Trophoblast cell (in vitro differentiated cells and primary cell): ENCODE results near the gene ADAMTS9.

ENCODE experiments used
- DNase-seq, 2 donors: peaks; one replicate each; pipeline ENCODE4 v3.0.0-alpha.2; 2016
- H2AFZ ChIP-seq: 2 replicates; pipeline ENCODE4 v1.6.1; 2013; ENCODE audit warnings: low read length, moderate library complexity, mild to moderate bottlenecking; ENCODE audit not compliant: insufficient read depth, poor library complexity
- H2AK5ac ChIP-seq: 2 replicates; pipeline ENCODE4 v1.6.1; 2013; ENCODE audit warnings: mild to moderate bottlenecking, low read length
- H2BK120ac ChIP-seq: 2 replicates; pipeline ENCODE4 v1.6.1; 2013; ENCODE audit warnings: low read length, mild to moderate bottlenecking, moderate library complexity; ENCODE audit not compliant: insufficient read depth, poor library complexity
- H2BK12ac ChIP-seq: 2 replicates; pipeline ENCODE4 v1.6.1; 2013; ENCODE audit warnings: mild to moderate bottlenecking, low read length, moderate library complexity
- H2BK5ac ChIP-seq: 2 replicates; pipeline ENCODE4 v1.6.1; 2013; ENCODE audit warnings: low read length, low read depth, moderate library complexity, mild to moderate bottlenecking; ENCODE audit not compliant: poor library complexity
- H3K14ac ChIP-seq: 2 replicates; pipeline ENCODE4 v1.6.1; 2013; ENCODE audit warnings: mild to moderate bottlenecking, low read length
- H3K18ac ChIP-seq: 2 replicates; pipeline ENCODE4 v1.6.1; 2013; ENCODE audit warnings: mild to moderate bottlenecking, low read length
- H3K23ac ChIP-seq: 2 replicates; pipeline ENCODE4 v1.6.1; 2013; ENCODE audit warnings: low read length
- H3K27ac ChIP-seq: 2 replicates; pipeline ENCODE4 v1.5.1; 2013; ENCODE audit warnings: low read depth, mild to moderate bottlenecking, inconsistent platforms, low read length, moderate library complexity
- H3K27me3 ChIP-seq: 2 replicates; pipeline ENCODE4 v1.6.1; 2013; ENCODE audit warnings: inconsistent platforms, mild to moderate bottlenecking, low read length, moderate library complexity; ENCODE audit not compliant: insufficient read depth
- H3K36me3 ChIP-seq, 2 experiments: 1 replicate in 1 of 2; 2 replicates in 1 of 2; pipeline ENCODE4 v1.6.1; 2013; ENCODE audit warnings: low read length in 2 of 2, mild to moderate bottlenecking in 2 of 2, moderate library complexity in 1 of 2; ENCODE audit not compliant: insufficient read depth in 2 of 2, control insufficient read depth in 1 of 2
- H3K4ac ChIP-seq: 2 replicates; pipeline ENCODE4 v1.6.1; 2013; ENCODE audit warnings: low read depth, mild to moderate bottlenecking, low read length, moderate library complexity
- H3K4me1 ChIP-seq, 2 experiments: 1 replicate in 1 of 2; 2 replicates in 1 of 2; pipeline ENCODE4 v1.6.1; 2013; ENCODE audit warnings: low read length in 2 of 2, mild to moderate bottlenecking in 2 of 2, moderate library complexity in 1 of 2; ENCODE audit not compliant: insufficient read depth in 2 of 2, control insufficient read depth in 1 of 2
- H3K4me2 ChIP-seq: 2 replicates; pipeline ENCODE4 v1.6.1; 2013; ENCODE audit warnings: inconsistent platforms, mild to moderate bottlenecking, low read length, moderate library complexity
- H3K4me3 ChIP-seq: 2 replicates; pipeline ENCODE4 v1.5.1; 2013; ENCODE audit warnings: mild to moderate bottlenecking, low read depth, low read length, inconsistent platforms
- H3K79me1 ChIP-seq: one replicate; pipeline ENCODE4 v1.6.1; 2013; ENCODE audit warnings: low read length
- H3K79me2 ChIP-seq: 2 replicates; pipeline ENCODE4 v1.6.1; 2013; ENCODE audit warnings: low read length, mild to moderate bottlenecking; ENCODE audit not compliant: control insufficient read depth, insufficient read depth, poor library complexity
- H3K9ac ChIP-seq: 2 replicates; pipeline ENCODE4 v1.6.1; 2013; ENCODE audit warnings: mild to moderate bottlenecking, low read length
- H3K9me3 ChIP-seq: 2 replicates; pipeline ENCODE4 v1.6.1; 2013; ENCODE audit warnings: low read depth, mild to moderate bottlenecking, control low read depth, inconsistent platforms, low read length; ENCODE audit not compliant: insufficient read depth
- H4K12ac ChIP-seq: 2 replicates; pipeline ENCODE4 v1.6.1; 2013; ENCODE audit warnings: low read depth, mild to moderate bottlenecking, low read length, moderate library complexity
- H4K8ac ChIP-seq: 2 replicates; pipeline ENCODE4 v1.6.1; 2013; ENCODE audit warnings: low read depth, mild to moderate bottlenecking, low read length, moderate library complexity
- H4K91ac ChIP-seq: one replicate; pipeline ENCODE4 v1.6.1; 2013; ENCODE audit warnings: low read depth, mild to moderate bottlenecking, low read length, moderate library complexity
- WGBS: extraction: QIAGEN DNeasy Blood & Tissue Kit; methylation state at CpG from one replicate; pipeline ENCODE4 v1.1.7; 2013; ENCODE audit warnings: missing lambda C conversion rate; ENCODE audit not compliant: insufficient read length, insufficient coverage; ENCODE audit errors: extremely low coverage; 5-methylcytosine and 5-hydroxymethylcytosine counted together

Gene ADAMTS9

DNA sequence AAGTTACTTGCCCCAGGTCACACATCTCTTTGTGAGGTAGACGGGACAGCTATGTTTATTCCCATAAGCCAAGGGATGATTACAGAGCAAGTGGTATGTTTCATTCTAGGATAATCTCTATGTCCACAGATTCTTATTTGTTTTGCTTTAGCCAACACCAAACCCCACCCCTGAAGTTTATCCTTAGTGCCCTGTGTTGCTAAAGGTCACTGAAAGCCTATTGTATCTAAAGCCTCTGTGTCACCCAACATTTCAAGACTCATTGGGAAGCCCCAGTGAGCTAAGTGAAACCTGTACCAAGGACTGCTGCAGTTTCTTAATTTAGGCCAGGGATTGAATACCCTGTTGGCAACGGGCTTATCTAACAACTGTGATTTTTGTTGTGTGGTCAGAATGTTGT is 135.6 kb downstream of the ADAMTS9 start:
- DNase-seq: no peak

DNA sequence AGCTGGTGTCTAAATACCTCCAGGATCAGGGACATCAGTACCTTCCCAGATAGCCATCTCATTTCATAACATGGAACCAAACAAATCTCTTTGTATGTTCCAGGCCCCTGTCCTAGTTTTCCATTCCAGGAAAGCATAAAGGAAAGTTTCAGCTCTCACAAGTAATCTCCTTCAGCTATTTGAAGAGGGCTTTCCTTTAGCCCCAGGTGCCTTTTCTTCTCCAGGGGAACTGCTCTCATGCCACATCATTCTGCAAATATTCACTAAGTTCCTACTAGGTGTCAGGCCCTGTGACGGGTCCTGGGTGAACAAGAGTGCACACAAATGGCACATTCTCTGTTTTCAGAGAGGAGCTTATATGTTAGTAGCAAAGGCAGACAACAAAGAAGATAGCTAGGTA is 136.1 kb downstream of the ADAMTS9 start:
- H3K9me3 ChIP-seq: no peaks in the 10 kb centered on the region
- H3K79me1 ChIP-seq: no peaks in the 10 kb centered on the region
- no peak overlapping the region for H4K8ac ChIP-seq
- H3K4me3 ChIP-seq: no peak overlapping the region
- WGBS: no CpG with 5 or more reads among the region's 1 CpG
- no peak overlapping the region for H3K9ac ChIP-seq
- peaks cover 19 to 41% of the 10 kb centered on the region in 2 experiments for H3K36me3 ChIP-seq
- H2AFZ ChIP-seq: no peak overlapping the region
- no peak overlapping the region for H2BK120ac ChIP-seq
- H3K18ac ChIP-seq: no peak overlapping the region
- no peak overlapping the region for H2AK5ac ChIP-seq
- no peaks in the 10 kb centered on the region for H3K27me3 ChIP-seq
- H4K12ac ChIP-seq: no peak overlapping the region
- no peaks in the 10 kb centered on the region for H3K79me2 ChIP-seq
- no peak overlapping the region for H2BK5ac ChIP-seq
- H3K4me2 ChIP-seq: no peak overlapping the region
- H3K27ac ChIP-seq: no peak overlapping the region
- no peak overlapping the region for H3K14ac ChIP-seq
- no peak overlapping the region for H3K23ac ChIP-seq
- DNase-seq: no peak
- H4K91ac ChIP-seq: no peak overlapping the region
- H3K4ac ChIP-seq: no peak overlapping the region
- H3K4me1 ChIP-seq: no peaks in the 10 kb centered on the region
- no peak overlapping the region for H2BK12ac ChIP-seq

More for the DNA sequence above, 135.6 kb downstream of the ADAMTS9 start:
- Histone ChIP-seq H3K4ac (no peak overlapping the region), H3K79me1 (no peaks in the 10 kb centered on the region), H4K12ac (no peak overlapping the region), H2BK12ac (no peak overlapping the region), H3K79me2 (no peaks in the 10 kb centered on the region), H3K27ac (no peak overlapping the region), H3K4me1 (no peaks in the 10 kb centered on the region), H2BK5ac (no peak overlapping the region), H3K9me3 (no peaks in the 10 kb centered on the region), H3K9ac (no peak overlapping the region), H3K4me2 (no peak overlapping the region), H3K23ac (no peak overlapping the region), H3K36me3 (peaks cover 18 to 40% of the 10 kb centered on the region in 2 experiments), H3K4me3 (no peak overlapping the region), H2AFZ (no peak overlapping the region), H2BK120ac (no peak overlapping the region), H3K14ac (no peak overlapping the region), H3K27me3 (no peaks in the 10 kb centered on the region), H3K18ac (no peak overlapping the region), H4K8ac (no peak overlapping the region), H2AK5ac (no peak overlapping the region), H4K91ac (no peak overlapping the region)
- no CpG with 5 or more reads among the region's 2 CpGs for WGBS

DNA sequence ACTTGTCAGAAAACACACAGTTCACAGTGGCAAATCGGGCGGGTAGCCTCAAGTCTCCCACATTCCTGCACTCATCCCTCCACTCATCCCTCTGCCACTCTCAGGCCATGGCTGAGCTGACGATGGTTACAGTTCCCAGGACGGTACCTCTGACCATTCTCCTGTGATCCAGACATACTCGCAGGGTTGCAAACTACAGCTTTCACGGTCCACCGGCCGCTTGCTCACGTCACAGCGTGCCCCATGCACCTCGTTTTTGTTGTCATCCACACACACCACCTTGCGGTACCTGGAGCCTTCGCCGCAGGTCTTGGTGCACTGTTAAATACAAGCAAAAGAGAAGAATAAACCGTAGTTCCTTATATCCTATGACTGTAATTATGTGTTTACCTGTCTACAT is 137.1 kb downstream of the ADAMTS9 start:
- H3K18ac ChIP-seq: no peak overlapping the region
- H3K4me1 ChIP-seq: no peaks in the 10 kb centered on the region
- no peak overlapping the region for H3K27ac ChIP-seq
- no peak overlapping the region for H4K12ac ChIP-seq
- H2BK12ac ChIP-seq: no peak overlapping the region
- WGBS: no CpG with 5 or more reads among the region's 15 CpGs
- H3K23ac ChIP-seq: no peak overlapping the region
- peaks cover 22 to 41% of the 10 kb centered on the region in 2 experiments for H3K36me3 ChIP-seq
- H2BK120ac ChIP-seq: no peak overlapping the region
- H2AK5ac ChIP-seq: no peak overlapping the region
- H4K91ac ChIP-seq: no peak overlapping the region
- no peaks in the 10 kb centered on the region for H3K27me3 ChIP-seq
- DNase-seq: no peak
- H3K4me3 ChIP-seq: no peak overlapping the region
- no peaks in the 10 kb centered on the region for H3K79me2 ChIP-seq
- H2AFZ ChIP-seq: no peak overlapping the region
- H3K9me3 ChIP-seq: no peaks in the 10 kb centered on the region
- H3K4ac ChIP-seq: no peak overlapping the region
- no peak overlapping the region for H3K14ac ChIP-seq
- H3K79me1 ChIP-seq: no peaks in the 10 kb centered on the region
- no peak overlapping the region for H2BK5ac ChIP-seq
- H3K9ac ChIP-seq: no peak overlapping the region
- no peak overlapping the region for H4K8ac ChIP-seq
- no peak overlapping the region for H3K4me2 ChIP-seq

DNA sequence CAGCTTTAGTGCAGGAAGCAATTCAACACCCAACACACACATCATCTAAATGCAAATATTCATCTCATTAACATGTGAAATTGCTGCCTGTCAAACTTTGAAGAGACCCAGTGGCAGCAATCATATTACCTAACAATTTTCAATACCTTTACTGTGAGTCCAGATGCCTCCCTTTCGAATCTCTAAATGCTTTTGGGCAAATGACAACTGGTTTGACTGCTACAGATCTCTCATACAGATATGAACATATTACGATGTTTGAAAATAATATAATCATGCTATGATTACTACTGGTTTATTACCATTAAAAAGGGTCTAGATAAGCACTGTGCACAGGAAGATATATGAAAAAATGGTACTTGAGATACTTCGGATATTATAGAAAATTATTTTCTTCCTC is 137.9 kb downstream of the ADAMTS9 start:
- Histone ChIP-seq H3K27ac (no peak overlapping the region), H3K4me1 (no peaks in the 10 kb centered on the region), H3K9ac (no peak overlapping the region), H3K9me3 (no peaks in the 10 kb centered on the region), H3K4me2 (no peak overlapping the region), H2BK5ac (no peak overlapping the region), H3K23ac (no peak overlapping the region), H3K18ac (no peak overlapping the region), H3K79me1 (no peaks in the 10 kb centered on the region), H2AK5ac (no peak overlapping the region), H3K4me3 (no peak overlapping the region), H4K8ac (no peak overlapping the region), H3K4ac (no peak overlapping the region), H3K14ac (no peak overlapping the region), H2BK12ac (no peak overlapping the region), H2BK120ac (no peak overlapping the region), H3K27me3 (no peaks in the 10 kb centered on the region), H2AFZ (no peak overlapping the region), H3K79me2 (no peaks in the 10 kb centered on the region), H4K12ac (no peak overlapping the region), H4K91ac (no peak overlapping the region), H3K36me3 (peaks cover 21 to 37% of the 10 kb centered on the region in 2 experiments)
- no peak for DNase-seq
- WGBS: no CpG with 5 or more reads among the region's 3 CpGs
